PC-3 (cell line): ENCODE measurements around the gene REC8.

Experiments
- CTCF ChIP-seq: fragments of 300-600 bp; sonication (generic); conservative IDR thresholded peaks from 2 replicates; pipeline ENCODE4 v1.5.1; 2017; ENCODE audit warnings: antibody characterized with exemption, low read depth, mild to moderate bottlenecking, low read length
- EZH2 ChIP-seq: fragments of 300-600 bp; sonication (generic); IDR thresholded peaks from one replicate; pipeline ENCODE4 v1.6.1; 2017; ENCODE audit warnings: antibody characterized with exemption, mild to moderate bottlenecking, low read length; ENCODE audit not compliant: unreplicated experiment
- EZH2phosphoT487 ChIP-seq: fragments of 300-600 bp; sonication (generic); IDR thresholded peaks from 2 replicates; pipeline ENCODE4 v1.6.1; 2018; ENCODE audit warnings: mild to moderate bottlenecking, antibody characterized with exemption, low read length, borderline replicate concordance

- TF ChIP-seq EZH2 (no peak), CTCF (no peak; the same call in 1 of the 2 replicates), EZH2phosphoT487 (no peak)
These were observed 32.5 kb upstream of the REC8 start for GRCh38 chr14:24139272-24139934.
